HG03571 (cell line): ENCODE measurements around the gene HOGA1.
"Not testable (repeated sequence)": the region's sequence is repeated elsewhere in the genome, so short reads cannot be mapped to it uniquely, and the experiment has no call there.

Source experiments
- ATAC-seq: cut with Tn5 transposase; IDR thresholded peaks from one replicate; pipeline ENCODE4 v1.9.1; 2021; ENCODE audit not compliant: unreplicated experiment

HOGA1 gene

GRCh38 chr10:97644936-97645335 is 60.7 kb downstream of the HOGA1 start:
- ATAC-seq: no peak

- ATAC-seq: no peak
These were observed 63.4 kb downstream of the HOGA1 start for GRCh38 chr10:97647556-97647955.

DNA sequence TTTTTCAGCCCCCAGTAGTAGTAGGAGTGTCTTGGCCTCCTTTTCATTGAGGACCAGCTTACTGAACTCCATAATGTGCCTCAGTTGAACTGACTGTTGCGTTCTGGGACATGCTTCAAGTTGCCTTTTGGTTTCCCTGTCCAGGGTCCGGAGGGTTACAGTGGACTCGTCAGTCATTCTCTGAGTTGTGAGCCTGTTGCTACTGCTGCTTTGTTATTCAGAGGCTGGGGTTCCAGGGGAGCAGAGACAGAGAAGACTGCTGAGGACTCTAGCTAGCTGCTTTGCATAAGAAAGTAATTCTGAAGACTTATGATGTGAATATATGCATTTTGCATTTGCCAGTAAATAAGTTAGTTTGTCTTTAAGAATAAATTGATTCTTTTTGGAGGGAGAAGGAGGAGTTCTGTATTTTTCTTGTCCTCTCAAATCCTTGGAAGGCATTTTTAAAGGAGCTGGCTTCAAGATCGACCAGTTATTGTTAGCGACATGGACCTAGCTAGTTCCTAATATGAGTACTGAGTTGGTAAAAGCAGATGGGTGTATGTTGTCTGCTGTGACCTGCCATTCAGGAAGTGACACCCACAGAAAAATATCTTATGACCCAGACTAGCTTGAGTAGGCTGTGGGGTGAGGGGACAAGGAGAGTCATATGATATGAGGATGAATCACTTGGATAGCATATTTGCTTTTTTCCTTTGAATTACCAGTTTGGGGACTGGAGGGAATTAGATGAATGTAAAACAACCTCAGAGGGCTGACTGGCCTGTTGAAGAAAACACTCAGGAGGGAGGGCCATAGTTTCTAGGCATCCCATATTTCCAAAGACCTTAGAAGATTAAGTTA is 64.6 kb downstream of the HOGA1 start:
- no peak for ATAC-seq

- ATAC-seq: not testable (repeated sequence)
These were observed 65.2 kb downstream of the HOGA1 start for GRCh38 chr10:97649405-97649750.

DNA sequence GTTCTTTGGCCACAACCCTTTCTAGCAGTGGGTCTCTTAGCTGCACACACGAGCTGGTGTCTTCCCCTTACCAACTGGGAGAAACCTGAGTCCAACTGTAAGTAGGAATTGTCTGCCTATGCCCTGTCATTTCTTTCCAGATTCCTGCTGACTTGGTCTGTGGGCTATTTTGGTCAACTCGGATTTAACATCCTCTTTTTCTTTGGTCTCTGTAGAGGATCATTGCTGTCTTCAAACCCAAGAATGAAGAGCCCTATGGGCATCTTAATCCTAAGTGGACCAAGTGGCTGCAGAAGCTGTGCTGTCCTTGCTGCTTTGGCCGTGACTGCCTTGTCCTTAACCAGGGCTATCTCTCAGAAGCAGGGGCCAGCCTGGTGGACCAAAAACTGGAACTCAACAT is 66.5 kb downstream of the HOGA1 start:
- no peak for ATAC-seq

DNA sequence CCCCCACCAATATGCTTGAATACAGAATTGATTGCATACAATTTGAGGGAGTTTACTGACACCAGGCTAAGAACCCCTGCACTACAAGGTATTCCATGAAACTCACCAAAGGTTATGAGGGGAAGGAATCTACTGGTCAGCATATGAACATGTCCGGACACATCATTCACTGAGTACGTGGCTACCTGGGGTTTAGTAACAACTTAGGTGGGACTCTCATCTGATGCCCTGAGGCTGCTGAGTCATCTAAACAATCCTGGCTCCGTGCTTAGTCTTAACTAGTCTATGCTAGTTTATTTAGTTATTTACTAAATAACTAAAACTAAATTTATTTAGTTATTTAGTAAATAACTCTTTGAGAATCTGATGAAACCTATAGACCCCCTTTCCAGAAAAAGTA is 67.6 kb downstream of the HOGA1 start:
- ATAC-seq: no peak

GRCh38 chr10:97656777-97657176 is 72.6 kb downstream of the HOGA1 start:
- ATAC-seq: no peak

DNA sequence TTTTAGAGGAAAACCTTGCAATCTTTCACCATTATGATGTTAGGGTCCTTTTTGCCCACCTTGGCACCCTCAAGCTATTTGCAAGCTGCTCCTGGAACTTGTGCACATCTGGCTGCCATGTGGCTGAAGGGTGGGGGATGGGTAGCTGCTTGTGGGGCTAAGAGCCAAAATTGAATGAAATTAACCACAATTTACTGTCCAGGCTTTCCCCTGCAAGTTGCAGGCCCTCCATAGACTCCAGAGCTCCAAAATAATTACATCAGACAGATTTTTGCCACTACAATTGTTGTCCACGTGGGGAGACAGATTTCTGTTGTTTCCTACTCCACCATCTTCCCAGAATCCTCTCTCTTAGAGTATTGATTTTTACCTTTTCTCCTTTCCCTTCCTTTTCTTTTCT is 75.4 kb downstream of the HOGA1 start:
- no peak for ATAC-seq
